Stimulated activated naive CD8-positive, alpha-beta T cell treated with anti-CD3 and anti-CD28 coated beads, Interleukin-15, amount 100 ng/mL, for 72 hours (primary cell): ENCODE measurements around the gene ANKRD24.
"Not testable (repeated sequence)": the region's sequence is repeated elsewhere in the genome, so short reads cannot be mapped to it uniquely, and the experiment has no call there.

Source experiments
- ATAC-seq: fragments of 150-1000 bp; cut with Tn5 transposase; 2 replicates; pipeline ENCODE4 v1.10.0; 2021; ENCODE audit warnings: mild to moderate bottlenecking, moderate library complexity
- DNase-seq, 2 donors: peaks; one replicate each; pipeline ENCODE4 v3.0.0; 2021 to 2022
- H3K27ac Mint-ChIP-seq, 2 donors: one replicate each; pipeline ENCODE4 v1.8.0; 2022; ENCODE audit warnings: mild to moderate bottlenecking in 2 of 2, mixed read lengths in 2 of 2, moderate library complexity in 2 of 2
- H3K27me3 Mint-ChIP-seq: one replicate; pipeline ENCODE4 v1.8.0; 2022; ENCODE audit warnings: mixed read lengths
- H3K4me1 Mint-ChIP-seq: one replicate; pipeline ENCODE4 v1.8.0; 2022; ENCODE audit warnings: mild to moderate bottlenecking, mixed read lengths
- H3K4me3 Mint-ChIP-seq, 2 donors: one replicate each; pipeline ENCODE4 v1.8.0; 2022; ENCODE audit warnings: mild to moderate bottlenecking in 2 of 2, mixed read lengths in 2 of 2, moderate library complexity in 1 of 2
- H3K9me3 Mint-ChIP-seq, 2 donors: one replicate each; pipeline ENCODE4 v1.8.0; 2022; ENCODE audit warnings: mixed read lengths in 2 of 2

The ANKRD24 gene

DNA sequence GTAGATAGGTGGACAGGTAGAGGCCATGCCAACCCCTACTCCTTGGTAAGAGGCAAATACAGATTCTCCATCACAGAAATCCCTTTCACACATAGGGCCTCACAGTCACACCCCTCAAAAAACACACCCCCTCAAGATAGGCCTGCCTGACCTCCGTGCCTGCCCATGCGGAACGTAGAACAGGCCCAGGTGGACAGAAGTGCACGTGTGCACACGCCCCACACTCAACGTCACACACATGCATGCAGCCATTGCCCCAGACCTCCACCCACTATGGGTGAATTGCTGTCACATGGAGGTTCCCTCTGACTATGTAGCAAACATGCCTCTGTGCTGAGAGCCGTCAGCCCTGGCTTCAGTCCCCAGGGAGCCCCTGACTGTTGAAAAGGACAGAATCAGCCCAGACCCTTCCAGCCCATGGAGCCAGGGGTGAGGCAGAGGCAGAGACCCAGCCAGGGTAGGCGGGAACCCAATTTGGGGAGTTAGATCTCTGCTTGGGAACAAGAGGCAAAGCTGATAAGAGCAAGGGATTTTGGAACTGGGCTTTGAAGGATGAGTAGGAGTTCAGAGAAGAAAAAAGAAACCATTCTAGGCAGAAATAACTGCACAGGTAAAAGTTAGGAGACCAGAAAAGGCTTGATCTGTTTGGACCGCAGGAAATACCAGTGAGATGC, 3.1 kb downstream of the ANKRD24 start:
- H3K9me3 Mint-ChIP-seq = no peaks in the 10 kb centered on the region
- no peak for ATAC-seq
- no peak overlapping the region for H3K4me3 Mint-ChIP-seq
- DNase-seq = no peak
- H3K27me3 Mint-ChIP-seq = no peaks in the 10 kb centered on the region
- no peak overlapping the region for H3K27ac Mint-ChIP-seq
- H3K4me1 Mint-ChIP-seq = peaks cover 41% of the 10 kb centered on the region

DNA sequence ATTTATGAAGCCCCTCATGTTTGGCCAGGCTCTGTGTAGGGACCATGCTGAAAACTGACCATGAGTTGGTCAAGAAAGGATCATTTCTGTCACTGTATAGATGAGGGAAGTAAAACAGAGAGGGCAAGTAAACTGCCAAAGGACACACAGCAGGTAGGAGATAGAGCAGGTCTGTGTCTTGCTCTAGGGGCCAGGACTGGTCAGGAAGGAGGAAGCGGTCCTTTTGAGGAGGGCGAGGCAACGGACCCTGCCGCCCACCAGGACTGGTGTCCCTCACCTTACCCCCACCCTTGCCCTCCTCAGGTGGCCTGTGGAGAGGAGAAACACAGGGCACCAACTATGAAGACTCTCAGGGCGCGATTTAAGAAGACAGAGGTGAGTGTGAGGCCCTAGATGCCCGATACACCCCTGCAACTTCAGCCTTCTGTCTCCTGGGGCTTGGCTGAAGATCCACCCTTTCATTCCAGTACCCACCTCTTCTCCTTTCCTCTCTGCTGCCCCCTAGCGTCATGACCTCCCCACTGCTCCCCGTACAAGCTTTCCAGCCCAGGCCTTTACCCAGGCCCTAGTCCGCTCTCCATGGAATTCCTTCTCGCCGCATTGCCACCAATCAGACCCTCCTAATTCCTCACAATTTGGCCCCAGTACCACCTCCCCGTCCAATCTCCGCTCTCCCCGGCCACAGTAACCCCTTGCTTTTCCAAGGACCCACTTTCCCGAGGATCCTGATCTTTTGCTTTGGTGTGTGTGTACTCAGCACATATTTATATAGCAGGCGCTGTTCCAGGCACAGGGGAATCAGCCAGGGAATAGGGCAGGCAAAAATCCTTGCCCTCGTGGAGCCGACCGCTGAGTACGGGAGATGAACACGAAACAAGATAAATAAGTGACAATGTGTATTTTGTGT, 3.9 kb downstream of the ANKRD24 start:
- no peaks in the 10 kb centered on the region for H3K9me3 Mint-ChIP-seq
- no peak overlapping the region for H3K4me3 Mint-ChIP-seq
- peak; percentile 76 to 79 for DNase-seq
- H3K27ac Mint-ChIP-seq = no peak overlapping the region
- H3K4me1 Mint-ChIP-seq = peaks cover 33% of the 10 kb centered on the region
- H3K27me3 Mint-ChIP-seq = no peaks in the 10 kb centered on the region
- ATAC-seq = peak; percentile 76

DNA sequence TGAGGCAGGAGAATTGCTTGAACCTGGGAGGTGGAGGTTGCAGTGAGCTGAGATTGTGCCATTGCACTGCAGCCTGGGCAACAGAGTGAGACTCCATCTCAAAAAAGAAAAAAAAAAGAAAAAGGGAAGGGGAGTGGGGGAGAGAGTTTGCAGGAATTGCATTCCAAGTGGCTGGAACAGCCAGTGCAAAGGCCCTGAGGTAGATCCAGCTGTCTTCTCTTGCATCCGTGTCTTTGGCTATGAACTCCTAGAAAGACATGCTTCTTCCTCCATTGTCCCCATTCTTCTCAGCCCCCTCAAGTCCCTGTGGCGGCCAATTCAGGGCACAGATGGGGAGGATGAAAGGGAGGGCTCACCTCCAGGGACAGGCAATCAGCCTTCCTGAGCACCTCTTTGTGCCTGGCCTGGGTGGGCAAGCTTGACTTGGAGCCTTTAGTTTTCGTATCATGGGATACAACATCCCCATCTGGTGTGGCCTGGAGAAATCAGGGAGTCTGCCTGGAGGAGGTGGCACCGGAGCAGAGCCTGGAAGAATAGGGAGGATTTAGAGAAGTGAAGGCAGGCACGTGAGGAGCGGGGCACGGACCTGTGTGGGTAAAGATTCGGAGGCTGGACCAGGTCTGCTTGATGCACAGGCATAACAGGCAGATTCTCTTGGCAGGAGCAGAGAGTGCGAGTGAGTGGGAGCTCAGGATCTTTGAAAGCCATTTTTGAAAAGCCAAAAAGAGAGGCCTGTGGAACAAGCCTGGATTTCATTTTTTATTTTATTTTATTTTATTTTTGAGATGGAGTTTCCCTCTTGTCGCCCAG, 5.0 kb downstream of the ANKRD24 start:
- H3K4me3 Mint-ChIP-seq = no peak overlapping the region
- DNase-seq = no peak
- no peaks in the 10 kb centered on the region for H3K27me3 Mint-ChIP-seq
- H3K27ac Mint-ChIP-seq = no peak overlapping the region
- no peak for ATAC-seq
- H3K9me3 Mint-ChIP-seq = no peaks in the 10 kb centered on the region
- H3K4me1 Mint-ChIP-seq = peaks cover 26% of the 10 kb centered on the region

DNA sequence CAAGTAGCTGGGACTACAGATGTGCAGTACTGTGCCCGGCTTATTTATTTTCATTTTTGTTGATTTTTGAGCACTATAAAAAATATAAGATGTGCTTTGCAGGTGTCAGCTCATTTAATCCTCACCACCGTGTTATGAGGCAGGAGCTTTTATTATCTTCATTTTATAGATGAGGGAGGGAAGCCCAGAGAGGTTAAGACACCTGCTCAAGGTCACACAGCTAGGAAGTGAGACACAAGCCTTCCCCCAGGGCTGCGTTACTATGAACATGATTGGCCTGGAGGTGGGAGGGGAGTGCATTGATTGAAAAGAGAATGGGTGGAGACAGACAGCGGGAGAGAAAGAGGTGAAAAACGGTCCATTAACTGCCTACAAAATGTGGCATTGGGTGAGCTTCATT, 7.2 kb downstream of the ANKRD24 start:
- no peak for ATAC-seq
- DNase-seq = no peak
- no peak overlapping the region for H3K27ac Mint-ChIP-seq
- peaks cover 8% of the 10 kb centered on the region for H3K4me1 Mint-ChIP-seq
- H3K9me3 Mint-ChIP-seq = no peaks in the 10 kb centered on the region
- peaks cover 16% of the 10 kb centered on the region for H3K27me3 Mint-ChIP-seq
- no peak overlapping the region for H3K4me3 Mint-ChIP-seq

DNA sequence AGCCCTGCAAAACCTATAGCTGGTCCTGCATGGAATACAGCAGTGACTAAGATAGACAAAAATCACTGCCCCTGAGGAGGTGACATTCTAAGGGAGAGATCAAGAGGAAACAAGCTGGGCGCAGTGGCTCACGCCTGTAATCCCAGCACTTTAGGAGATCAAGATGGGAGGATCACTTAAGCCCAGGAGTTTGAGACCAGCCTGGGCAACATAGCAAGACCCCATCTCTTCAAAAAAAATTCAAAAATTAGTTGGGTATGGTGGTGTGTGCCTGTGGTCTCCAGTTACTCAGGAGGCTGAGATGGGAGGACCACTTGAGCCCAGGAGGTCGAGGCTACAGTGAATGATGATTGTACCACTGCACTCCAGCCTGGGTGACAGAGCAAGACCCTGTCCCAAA, 10.0 kb downstream of the ANKRD24 start:
- not testable (repeated sequence) for H3K9me3 Mint-ChIP-seq, DNase-seq, H3K4me1 Mint-ChIP-seq, H3K27ac Mint-ChIP-seq, ATAC-seq, H3K4me3 Mint-ChIP-seq
- H3K27me3 Mint-ChIP-seq = peaks cover 45% of the 10 kb centered on the region

DNA sequence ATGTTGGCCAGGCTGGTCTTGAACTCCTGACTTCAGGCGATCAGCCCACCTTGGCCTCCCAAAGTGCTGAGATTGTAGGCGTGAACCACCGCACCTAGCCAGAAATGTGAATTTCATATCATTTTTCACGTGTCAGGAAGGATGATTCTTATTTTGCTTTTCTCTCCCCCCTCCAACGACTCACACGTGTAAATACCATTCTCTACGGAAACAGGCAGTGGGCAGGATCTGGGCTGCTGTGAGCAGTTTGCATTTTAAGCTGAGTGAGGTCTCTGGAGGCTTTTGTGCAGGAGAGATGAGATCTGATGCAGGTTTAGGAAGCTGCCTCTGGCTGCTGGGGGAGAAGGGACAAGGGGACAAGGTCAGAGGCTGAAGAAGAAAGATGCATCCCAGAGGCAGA, 11.9 kb downstream of the ANKRD24 start:
- peaks cover 12% of the 10 kb centered on the region for H3K4me1 Mint-ChIP-seq
- peaks cover 12% of the 10 kb centered on the region in 2 donors for H3K9me3 Mint-ChIP-seq
- no peak overlapping the region for H3K27ac Mint-ChIP-seq
- no peak overlapping the region for H3K4me3 Mint-ChIP-seq
- peaks cover 63% of the 10 kb centered on the region for H3K27me3 Mint-ChIP-seq
- DNase-seq (no peak), ATAC-seq (no peak)

DNA sequence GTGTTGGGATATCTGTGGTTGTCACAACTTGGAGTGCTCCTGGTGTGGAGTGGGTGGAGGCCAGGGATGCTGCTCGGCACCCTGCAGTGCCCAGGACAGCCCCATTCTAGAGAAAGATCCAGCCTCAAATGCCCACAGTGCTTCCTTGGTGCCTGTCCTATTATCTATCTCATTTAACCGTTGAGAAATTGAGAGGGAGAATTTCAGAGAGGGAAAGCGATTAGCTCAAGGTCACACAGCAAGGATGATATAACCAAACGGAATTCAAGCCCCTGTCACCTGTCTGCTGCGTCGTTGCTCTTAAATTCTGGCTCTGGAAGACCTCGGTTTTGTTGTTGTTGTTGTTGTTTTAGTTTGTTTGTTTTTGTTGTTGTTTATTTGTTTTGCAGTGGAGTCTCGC, 13.5 kb downstream of the ANKRD24 start:
- ATAC-seq = no peak
- H3K27me3 Mint-ChIP-seq = peaks cover 78% of the 10 kb centered on the region
- no peak for DNase-seq
- no peak overlapping the region for H3K4me3 Mint-ChIP-seq
- peaks cover 12% of the 10 kb centered on the region for H3K4me1 Mint-ChIP-seq
- H3K9me3 Mint-ChIP-seq = peaks cover 12% of the 10 kb centered on the region in 2 donors
- no peak overlapping the region for H3K27ac Mint-ChIP-seq

DNA sequence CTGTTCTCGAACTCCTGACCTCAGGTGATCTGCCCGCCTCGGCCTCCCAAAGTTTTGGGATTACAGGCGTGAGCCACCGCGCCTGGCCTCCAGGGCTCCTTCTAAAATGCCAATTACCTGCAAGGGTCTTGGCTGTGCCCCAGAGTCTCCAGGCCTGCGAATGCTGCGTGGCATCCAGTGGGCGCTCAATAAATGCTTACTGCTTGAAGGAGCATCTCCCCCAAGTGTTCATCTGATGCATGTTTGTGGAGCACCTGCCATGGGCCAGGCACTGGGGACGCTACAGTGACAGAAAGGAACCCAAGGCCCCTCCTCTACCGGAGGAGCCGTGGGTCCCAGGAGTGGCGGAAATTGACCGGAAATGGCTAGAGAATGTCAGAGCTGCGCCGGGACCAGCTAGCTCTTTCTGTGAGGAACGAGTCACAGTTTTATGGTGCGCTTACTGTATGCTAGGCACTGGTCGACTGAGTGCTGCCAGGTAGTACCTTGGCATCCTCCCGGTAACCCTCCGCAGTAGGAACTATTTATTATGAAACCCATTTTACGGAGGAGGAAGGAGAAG, 14.2 kb downstream of the ANKRD24 start:
- Mint-ChIP-seq H3K27me3 (peaks cover 82% of the 10 kb centered on the region), H3K27ac (no peak overlapping the region), H3K9me3 (peaks cover 12% of the 10 kb centered on the region in 2 donors), H3K4me1 (peaks cover 12% of the 10 kb centered on the region), H3K4me3 (no peak overlapping the region)
- DNase-seq (no peak), ATAC-seq (no peak)

DNA sequence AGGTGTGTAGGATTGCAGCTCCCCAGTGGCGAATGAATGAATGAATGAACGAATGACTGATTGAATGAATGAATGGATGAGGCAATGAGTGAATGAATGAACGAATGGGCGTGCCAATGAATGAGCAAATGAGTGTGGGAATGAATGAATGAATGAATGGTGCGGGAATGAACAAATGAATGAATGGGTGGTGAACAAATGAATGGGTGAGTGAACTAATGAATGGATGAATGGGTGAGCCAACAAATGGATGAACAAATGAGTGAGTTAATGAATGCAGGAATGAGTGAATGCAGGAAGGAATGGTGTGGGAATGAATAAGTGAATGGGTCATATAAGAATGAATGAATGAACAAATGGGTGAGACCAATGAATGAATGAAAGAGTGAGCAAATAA, 14.7 kb downstream of the ANKRD24 start:
- DNase-seq = no peak
- Mint-ChIP-seq H3K27ac (no peak overlapping the region), H3K4me3 (peak overlapping the region in 1 of 2 donors; percentile 13), H3K9me3 (peaks cover 12% of the 10 kb centered on the region in 2 donors), H3K4me1 (peaks cover 12% of the 10 kb centered on the region), H3K27me3 (peaks cover 82% of the 10 kb centered on the region)
- ATAC-seq = no peak

DNA sequence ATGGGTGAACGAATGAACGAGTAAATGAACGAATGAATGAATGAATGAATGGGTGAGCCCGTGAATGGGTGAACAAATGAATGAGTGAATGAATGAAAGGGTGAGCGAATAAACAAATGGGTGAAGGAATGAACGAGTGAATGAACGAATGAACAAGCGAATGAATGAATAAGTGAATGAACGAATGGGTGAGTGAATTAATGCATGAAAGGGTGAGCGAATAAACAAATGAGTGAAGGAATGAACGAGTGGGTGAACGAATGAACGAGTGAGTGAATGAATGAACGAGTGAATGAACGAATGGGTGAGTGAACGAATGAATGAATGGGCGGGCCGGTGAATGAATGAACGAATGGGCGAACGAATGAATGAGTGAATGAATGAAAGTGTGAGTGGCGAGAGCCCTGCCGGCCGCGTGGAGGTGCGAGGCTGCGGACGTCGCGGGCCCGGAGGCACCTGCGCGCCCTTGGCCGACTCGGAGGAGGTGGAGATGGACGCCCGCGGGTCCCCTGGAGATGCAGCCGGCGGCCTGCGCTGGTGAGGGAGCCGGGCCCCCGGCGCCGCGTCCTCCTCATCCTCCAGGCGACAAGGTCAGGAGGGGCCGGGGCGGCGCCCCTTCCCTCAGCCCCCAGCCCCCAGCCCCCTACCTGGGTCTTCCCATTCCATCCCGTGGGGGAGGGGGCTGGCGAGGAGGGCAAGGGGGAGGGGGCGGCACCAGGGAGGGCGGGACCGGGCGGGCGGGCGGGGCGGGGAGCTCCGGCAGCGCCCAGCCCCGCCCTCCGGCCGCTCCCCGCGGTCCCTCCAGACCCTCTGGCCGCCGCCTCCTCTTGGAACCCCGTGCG, 15.4 kb downstream of the ANKRD24 start:
- H3K27ac Mint-ChIP-seq = no peak overlapping the region
- H3K9me3 Mint-ChIP-seq = peaks cover 12% of the 10 kb centered on the region in 2 donors
- H3K4me1 Mint-ChIP-seq = peaks cover 12% of the 10 kb centered on the region
- H3K4me3 Mint-ChIP-seq = no peak overlapping the region
- ATAC-seq (peak; percentile 45), DNase-seq (peak; percentile 31 to 34)
- peaks cover 82% of the 10 kb centered on the region for H3K27me3 Mint-ChIP-seq

DNA sequence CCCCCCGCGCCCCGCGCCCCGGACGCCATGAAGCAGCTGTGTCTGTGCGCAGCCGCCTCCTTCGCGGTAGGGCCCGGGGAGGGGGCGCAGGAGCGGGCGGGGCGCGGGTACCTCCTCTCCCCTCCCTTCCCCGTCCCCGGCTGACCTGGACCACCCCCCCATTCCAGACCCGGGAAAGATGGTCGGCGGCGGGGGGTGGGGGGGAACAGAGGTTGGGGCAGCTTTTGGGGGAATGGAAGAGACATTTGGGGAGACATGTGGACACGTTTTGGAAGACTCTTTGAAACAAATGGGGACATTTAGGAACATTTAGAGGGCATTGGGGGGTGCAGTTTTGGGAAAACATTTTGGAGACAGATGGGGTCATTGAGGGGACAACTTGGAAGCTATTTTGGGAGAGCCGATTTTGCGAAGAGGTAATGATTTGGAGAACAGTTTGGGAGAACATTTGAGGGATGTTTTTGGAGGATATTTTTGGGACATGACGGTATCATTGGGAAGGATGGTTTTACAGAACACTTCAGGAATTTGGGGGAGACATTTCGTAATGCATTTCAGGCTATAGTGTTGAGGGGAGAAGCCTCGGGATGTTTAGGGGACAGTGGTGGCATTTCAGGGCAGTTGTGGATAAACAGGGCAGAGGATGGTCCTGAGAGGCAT, 16.1 kb downstream of the ANKRD24 start:
- H3K9me3 Mint-ChIP-seq = peaks cover 12% of the 10 kb centered on the region in 2 donors
- H3K27me3 Mint-ChIP-seq = peaks cover 75% of the 10 kb centered on the region
- DNase-seq = no peak
- ATAC-seq = peak; percentile 35
- H3K27ac Mint-ChIP-seq = no peak overlapping the region
- no peak overlapping the region for H3K4me3 Mint-ChIP-seq
- peaks cover 12% of the 10 kb centered on the region for H3K4me1 Mint-ChIP-seq

DNA sequence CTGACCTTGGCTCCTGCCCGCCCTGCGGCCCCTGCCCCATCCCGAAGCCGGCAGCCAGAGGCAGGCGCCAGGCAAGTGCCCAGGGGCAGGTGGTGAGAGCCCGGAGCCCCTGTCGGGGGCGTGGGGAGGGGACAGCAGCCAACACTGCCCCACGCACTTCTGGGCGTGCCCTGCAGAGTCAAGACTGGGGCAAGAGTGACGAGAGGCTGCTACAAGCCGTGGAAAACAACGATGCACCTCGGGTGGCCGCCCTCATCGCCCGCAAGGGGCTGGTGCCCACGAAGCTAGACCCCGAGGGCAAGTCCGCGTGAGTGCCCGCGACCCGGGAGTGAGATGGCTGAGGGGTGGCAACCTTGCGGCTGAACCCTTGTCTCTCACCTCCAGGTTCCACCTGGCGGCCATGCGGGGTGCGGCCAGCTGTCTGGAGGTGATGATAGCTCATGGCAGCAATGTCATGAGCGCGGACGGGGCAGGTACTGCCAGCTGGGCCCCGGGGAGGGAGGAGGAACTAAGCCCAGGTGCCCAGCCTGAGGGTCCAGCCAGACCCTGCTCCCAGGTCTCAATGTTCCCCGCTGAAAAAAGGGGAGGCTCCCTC, 17.3 kb downstream of the ANKRD24 start:
- no peak overlapping the region for H3K27ac Mint-ChIP-seq
- ATAC-seq (no peak), DNase-seq (no peak)
- peaks cover 72% of the 10 kb centered on the region for H3K27me3 Mint-ChIP-seq
- no peak overlapping the region for H3K4me3 Mint-ChIP-seq
- H3K9me3 Mint-ChIP-seq = peaks cover 12% of the 10 kb centered on the region in 2 donors
- H3K4me1 Mint-ChIP-seq = peaks cover 19% of the 10 kb centered on the region

DNA sequence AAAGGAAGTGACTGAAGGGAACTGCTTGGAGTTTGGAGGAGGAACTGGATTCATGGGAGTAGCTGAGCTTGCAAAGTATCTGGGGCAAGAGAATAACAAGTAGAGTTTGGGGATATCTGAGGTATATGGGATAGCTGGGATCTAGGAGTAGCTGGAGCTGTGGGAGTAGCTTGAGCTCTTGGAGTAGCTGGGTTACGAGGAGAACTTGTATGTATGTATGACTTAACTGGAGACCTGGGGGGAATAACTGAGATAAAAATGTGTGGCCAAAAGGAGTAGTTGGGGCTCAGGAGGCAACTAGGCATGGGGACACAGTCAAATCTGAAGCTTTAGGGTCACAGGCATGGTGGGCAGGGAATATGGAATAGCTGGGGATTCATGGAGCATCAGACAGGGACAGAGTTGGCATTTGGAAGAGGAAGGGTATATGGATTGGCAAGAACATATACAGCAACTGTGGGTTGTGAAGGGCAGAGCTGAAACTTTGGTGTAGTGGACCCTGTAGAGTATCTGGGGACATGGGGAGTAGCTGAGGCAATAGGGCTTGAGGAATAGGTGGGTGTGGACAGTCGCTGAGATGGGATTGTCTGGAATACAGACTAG, 18.6 kb downstream of the ANKRD24 start:
- Mint-ChIP-seq H3K9me3 (peaks cover 12% of the 10 kb centered on the region in 2 donors), H3K4me3 (no peak overlapping the region), H3K27ac (no peak overlapping the region), H3K27me3 (peaks cover 60% of the 10 kb centered on the region), H3K4me1 (peaks cover 19% of the 10 kb centered on the region)
- DNase-seq (no peak), ATAC-seq (no peak)
